DOHH2 (cell line): ENCODE measurements around the gene GYS1.

Experiments used
- EZH2phosphoT487 ChIP-seq: fragments of 200-600 bp; sonication (generic); IDR thresholded peaks from 2 replicates; pipeline ENCODE4 v1.6.1; 2017; ENCODE audit warnings: borderline replicate concordance, mild to moderate bottlenecking, antibody characterized with exemption, low read length, moderate library complexity, mixed read lengths
- TF ChIP-seq, protein P1 (sequence below): fragments of 200-600 bp; sonication (generic); IDR thresholded peaks from one replicate; pipeline ENCODE4 v1.5.1; 2014; ENCODE audit warnings: antibody characterized with exemption, mild to moderate bottlenecking, low read depth, low read length; ENCODE audit not compliant: poor library complexity, severe bottlenecking

DNA sequence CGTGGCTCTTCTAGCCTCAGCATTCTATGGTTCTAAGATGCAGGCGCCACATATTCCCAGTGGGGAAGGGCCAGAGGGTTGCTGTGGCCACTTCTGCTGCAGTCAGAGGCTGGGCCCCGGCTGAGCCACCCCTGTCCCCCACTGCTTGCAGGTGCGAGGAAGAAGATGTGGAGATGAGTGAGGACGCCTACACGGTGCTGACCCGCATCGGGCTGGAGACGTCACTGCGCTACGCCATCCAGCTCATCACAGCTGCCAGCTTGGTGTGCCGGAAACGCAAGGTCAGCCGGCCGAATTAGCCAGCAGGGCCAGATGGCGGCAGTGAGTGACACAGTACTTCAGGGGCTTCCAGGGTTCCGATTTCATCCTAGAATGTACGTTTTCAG is 21.8 kb upstream of the GYS1 start:
- TF ChIP-seq, protein P1, sequence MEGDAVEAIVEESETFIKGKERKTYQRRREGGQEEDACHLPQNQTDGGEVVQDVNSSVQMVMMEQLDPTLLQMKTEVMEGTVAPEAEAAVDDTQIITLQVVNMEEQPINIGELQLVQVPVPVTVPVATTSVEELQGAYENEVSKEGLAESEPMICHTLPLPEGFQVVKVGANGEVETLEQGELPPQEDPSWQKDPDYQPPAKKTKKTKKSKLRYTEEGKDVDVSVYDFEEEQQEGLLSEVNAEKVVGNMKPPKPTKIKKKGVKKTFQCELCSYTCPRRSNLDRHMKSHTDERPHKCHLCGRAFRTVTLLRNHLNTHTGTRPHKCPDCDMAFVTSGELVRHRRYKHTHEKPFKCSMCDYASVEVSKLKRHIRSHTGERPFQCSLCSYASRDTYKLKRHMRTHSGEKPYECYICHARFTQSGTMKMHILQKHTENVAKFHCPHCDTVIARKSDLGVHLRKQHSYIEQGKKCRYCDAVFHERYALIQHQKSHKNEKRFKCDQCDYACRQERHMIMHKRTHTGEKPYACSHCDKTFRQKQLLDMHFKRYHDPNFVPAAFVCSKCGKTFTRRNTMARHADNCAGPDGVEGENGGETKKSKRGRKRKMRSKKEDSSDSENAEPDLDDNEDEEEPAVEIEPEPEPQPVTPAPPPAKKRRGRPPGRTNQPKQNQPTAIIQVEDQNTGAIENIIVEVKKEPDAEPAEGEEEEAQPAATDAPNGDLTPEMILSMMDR: no peak
- TF ChIP-seq EZH2phosphoT487: no peak
